ENCODE results near the gene CFAP251. TPM values are rescaled to one million over a fixed set of nuclear protein-coding genes. Genes with fewer than 3 reads are reported as not detected.

Gene CFAP251
- total RNA-seq, 2 donors from 2014 or later: 3.6 to 7.0 TPM

DNA sequence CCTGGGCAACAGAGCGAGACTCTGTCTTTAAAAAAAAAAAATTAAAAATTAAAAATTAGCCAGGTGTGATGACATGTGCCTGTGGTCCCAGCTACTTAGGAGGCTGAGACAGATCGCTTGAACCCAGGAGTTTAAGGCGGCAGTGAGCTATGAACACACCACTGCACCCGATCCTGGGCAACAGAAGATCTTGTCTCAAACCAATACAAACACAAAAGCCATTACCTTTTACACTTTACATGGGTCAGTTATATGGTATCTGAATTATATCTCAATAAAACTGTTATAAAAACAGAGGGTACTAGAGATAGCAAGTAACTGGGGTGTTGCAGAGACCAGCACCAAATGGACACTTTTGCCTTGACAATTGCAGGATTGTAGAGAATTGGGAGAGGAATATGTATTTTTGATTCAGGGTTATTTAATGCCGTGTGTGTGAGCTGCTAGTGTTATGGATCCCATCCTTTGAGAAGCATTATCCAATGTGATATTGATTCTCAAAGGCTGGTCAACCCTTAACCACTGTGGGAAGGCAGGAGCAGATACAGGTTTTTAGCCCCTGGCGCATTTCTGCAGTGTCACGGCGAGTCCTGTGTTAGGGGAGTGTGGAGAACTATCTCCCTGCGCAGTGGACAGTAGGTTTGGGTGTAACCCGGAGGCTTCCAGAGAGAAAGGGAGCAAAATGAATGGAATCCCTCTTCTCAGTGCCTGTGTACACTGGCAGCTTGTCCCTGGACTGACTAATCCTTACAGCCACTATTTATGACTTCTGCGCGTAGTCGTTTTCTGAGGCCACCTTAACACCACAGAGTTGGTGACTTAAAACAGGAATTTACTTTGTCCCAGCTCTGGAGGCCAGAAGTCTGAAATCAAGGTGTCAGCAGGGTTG lies 25.5 kb upstream of the CFAP251 start:
- peak overlapping the region; percentile 55 to 80 (median 65) for H3K27ac ChIP-seq
- no peaks in the 10 kb centered on the region for H3K9me3 ChIP-seq
- H3K27me3 ChIP-seq: no peaks in the 10 kb centered on the region
- intact Hi-C loops (cut with DNase I): no loop called here
- H3K4me1 ChIP-seq: peaks cover 48% of the 10 kb centered on the region
- H3K36me3 ChIP-seq (replicated peaks in 1 of 2; ENCODE audit: insufficient read depth in 1 of 2, low read depth in 2 of 2): peaks cover 0 to 7% of the 10 kb centered on the region in 2 donors
- ATAC-seq: no peak
- WGBS, 2 donors: 76 to 84% methylated on average over 8 to 13 of the region's 13 CpGs
- no peak overlapping the region for H3K4me3 ChIP-seq
- DNase-seq: no peak
- TF ChIP-seq, protein P1, sequence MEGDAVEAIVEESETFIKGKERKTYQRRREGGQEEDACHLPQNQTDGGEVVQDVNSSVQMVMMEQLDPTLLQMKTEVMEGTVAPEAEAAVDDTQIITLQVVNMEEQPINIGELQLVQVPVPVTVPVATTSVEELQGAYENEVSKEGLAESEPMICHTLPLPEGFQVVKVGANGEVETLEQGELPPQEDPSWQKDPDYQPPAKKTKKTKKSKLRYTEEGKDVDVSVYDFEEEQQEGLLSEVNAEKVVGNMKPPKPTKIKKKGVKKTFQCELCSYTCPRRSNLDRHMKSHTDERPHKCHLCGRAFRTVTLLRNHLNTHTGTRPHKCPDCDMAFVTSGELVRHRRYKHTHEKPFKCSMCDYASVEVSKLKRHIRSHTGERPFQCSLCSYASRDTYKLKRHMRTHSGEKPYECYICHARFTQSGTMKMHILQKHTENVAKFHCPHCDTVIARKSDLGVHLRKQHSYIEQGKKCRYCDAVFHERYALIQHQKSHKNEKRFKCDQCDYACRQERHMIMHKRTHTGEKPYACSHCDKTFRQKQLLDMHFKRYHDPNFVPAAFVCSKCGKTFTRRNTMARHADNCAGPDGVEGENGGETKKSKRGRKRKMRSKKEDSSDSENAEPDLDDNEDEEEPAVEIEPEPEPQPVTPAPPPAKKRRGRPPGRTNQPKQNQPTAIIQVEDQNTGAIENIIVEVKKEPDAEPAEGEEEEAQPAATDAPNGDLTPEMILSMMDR (IDR thresholded peaks at IDR 0.05): no peak
- TF ChIP-seq POLR2A (IDR thresholded peaks at IDR 0.05): no peak

DNA sequence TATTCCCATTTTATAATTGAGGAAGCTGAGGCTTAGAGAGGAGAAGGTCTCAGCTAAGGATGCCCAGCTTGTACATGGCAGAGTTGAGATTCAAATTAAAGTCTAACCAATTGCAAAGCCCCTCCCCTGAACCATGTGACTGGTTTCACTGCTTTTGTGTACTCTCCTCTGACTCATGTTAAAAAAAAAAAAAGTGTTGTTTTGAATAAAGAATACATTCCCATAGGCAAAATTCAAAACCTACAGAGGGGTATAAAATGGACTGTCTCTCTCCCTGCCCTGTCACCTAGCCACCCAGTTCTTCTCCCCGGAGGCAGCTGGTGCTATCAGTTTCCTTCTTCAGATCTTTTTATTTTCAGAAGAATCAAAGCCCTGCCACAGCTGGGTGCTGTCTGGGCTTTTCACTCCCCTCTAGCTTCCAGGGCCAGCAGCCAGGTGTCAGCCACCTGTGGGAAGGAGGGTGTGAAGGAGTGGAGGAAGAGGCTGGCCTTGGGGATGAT lies 24.4 kb upstream of the CFAP251 start:
- Histone ChIP-seq H3K36me3 (replicated peaks in 1 of 2; ENCODE audit: insufficient read depth in 1 of 2, low read depth in 2 of 2) (peaks cover 0 to 10% of the 10 kb centered on the region in 2 donors), H3K4me1 (peaks cover 44% of the 10 kb centered on the region), H3K9me3 (no peaks in the 10 kb centered on the region), H3K27me3 (no peaks in the 10 kb centered on the region), H3K4me3 (no peak overlapping the region), H3K27ac (peak overlapping the region; percentile 55 to 80 (median 65))
- DNase-seq (peak; percentile 39 to 69 (median 62)), ATAC-seq (peak; percentile 78)
- intact Hi-C loops (cut with DNase I): no loop called here
- WGBS, 2 donors: 17 to 24% methylated on average over 1 of the region's 1 CpG
- no peak for TF ChIP-seq POLR2A (IDR thresholded peaks at IDR 0.05)
- TF ChIP-seq, protein P1 (IDR thresholded peaks at IDR 0.05): peak in 1 of 7 experiments; percentile 16

DNA sequence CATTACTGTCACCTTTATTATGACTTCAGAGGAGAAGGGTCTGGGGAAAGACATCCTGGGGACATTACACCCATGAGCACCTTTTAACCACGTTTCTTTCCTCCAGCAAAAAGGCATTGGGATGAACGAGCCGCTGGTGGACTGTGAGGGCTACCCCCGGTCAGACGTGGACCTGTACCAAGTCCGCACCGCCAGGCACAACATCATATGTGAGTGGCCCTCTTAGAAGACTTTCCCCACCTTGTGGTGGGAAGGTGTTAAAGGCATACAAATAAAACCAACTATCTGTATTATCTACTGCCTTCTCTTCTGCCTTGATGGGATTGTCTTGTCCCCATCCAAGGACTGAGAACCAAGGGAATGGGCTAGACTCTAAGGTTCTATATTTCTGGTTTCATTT lies 23.8 kb upstream of the CFAP251 start:
- H3K36me3 ChIP-seq (replicated peaks in 1 of 2; ENCODE audit: insufficient read depth in 1 of 2, low read depth in 2 of 2): peaks cover 0 to 16% of the 10 kb centered on the region in 2 donors
- WGBS, 2 donors: 60 to 66% methylated on average over 7 of the region's 7 CpGs
- peaks cover 39% of the 10 kb centered on the region for H3K4me1 ChIP-seq
- H3K9me3 ChIP-seq: no peaks in the 10 kb centered on the region
- peak in 3 of 4 donors; percentile 14 to 29 (median 25) for DNase-seq
- no peaks in the 10 kb centered on the region for H3K27me3 ChIP-seq
- H3K27ac ChIP-seq: peak overlapping the region; percentile 55 to 80 (median 65)
- intact Hi-C loops (cut with DNase I): no loop called here
- H3K4me3 ChIP-seq: no peak overlapping the region
- ATAC-seq: no peak
- no peak for TF ChIP-seq POLR2A (IDR thresholded peaks at IDR 0.05)
- TF ChIP-seq, protein P1 (IDR thresholded peaks at IDR 0.05): peak in 1 of 7 experiments; percentile 11

DNA sequence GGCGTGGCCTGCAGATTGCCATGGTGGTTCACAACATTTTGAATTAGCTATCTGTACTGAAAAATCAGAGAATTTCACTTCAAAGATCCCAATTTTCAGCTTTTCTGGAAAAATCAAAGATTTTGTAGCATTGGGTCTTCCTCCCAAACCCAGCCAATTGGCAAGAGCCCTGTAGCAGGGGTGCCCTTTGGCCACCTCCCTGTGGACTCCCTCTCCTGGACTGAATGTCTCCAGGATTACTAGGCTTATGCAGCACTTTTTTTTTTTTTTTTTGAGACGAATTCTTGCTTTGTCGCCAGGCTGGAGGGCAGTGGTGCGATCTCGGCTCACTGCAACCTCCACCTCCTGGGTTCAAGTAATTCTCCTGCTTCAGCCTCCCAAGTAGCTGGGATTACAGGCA lies 20.1 kb upstream of the CFAP251 start:
- no peak for DNase-seq
- intact Hi-C loops (cut with DNase I): no loop called here

More for the DNA sequence above, 20.1 kb upstream of the CFAP251 start:
- ATAC-seq: no peak
- Histone ChIP-seq H3K9me3 (no peaks in the 10 kb centered on the region), H3K27me3 (no peaks in the 10 kb centered on the region), H3K4me3 (no peak overlapping the region), H3K4me1 (peaks cover 16% of the 10 kb centered on the region), H3K27ac (no peak overlapping the region), H3K36me3 (replicated peaks in 1 of 2; ENCODE audit: insufficient read depth in 1 of 2, low read depth in 2 of 2) (peaks cover 7 to 34% of the 10 kb centered on the region in 2 donors)
- 82 to 89% methylated on average over 5 of the region's 5 CpGs for WGBS, 2 donors
- TF ChIP-seq, protein P1 (IDR thresholded peaks at IDR 0.05): no peak
